ENCODE results near the gene FOXP1. TPM values are rescaled to one million over a fixed set of nuclear protein-coding genes. Genes with fewer than 3 reads are reported as not detected.

Gene FOXP1
- total RNA-seq, 1 donor, result 195 TPM

GRCh38 chr3:71077070-71077469 lies 506.5 kb downstream of the FOXP1 start:
- no peaks in the 10 kb centered on the region for H3K27me3 ChIP-seq (ENCODE audit: insufficient read depth, low read length)
- H4K20me1 ChIP-seq (ENCODE audit: insufficient read depth, low read length), result peaks cover 9% of the 10 kb centered on the region
- H3K4me3 ChIP-seq (ENCODE audit: insufficient read depth, low read length), result no peak overlapping the region
- no peak overlapping the region for H2AFZ ChIP-seq (ENCODE audit: low read length)
- peaks cover 59% of the 10 kb centered on the region for H3K4me1 ChIP-seq (ENCODE audit: insufficient read depth, low read length)
- H3K9me3 ChIP-seq (ENCODE audit: low read depth, low read length), result no peaks in the 10 kb centered on the region
- DNase-seq (ENCODE audit: insufficient read length, low spot score, missing footprints), result no peak
- peak overlapping the region; percentile 78 for H3K27ac ChIP-seq (ENCODE audit: low read depth, low read length)
- no peak overlapping the region for H3K4me2 ChIP-seq (ENCODE audit: insufficient read depth, low read length)
- H3K36me3 ChIP-seq (ENCODE audit: insufficient read depth, low read length), result peaks cover 3% of the 10 kb centered on the region
- peaks cover 77% of the 10 kb centered on the region for H3K79me2 ChIP-seq (ENCODE audit: insufficient read depth, low read length)
- TF ChIP-seq CTCF (IDR thresholded peaks at IDR 0.05; ENCODE audit: extremely low read depth, low read depth, low read length), result no peak

GRCh38 chr3:71076361-71077002 lies 507.0 kb downstream of the FOXP1 start:
- Histone ChIP-seq H4K20me1 (ENCODE audit: insufficient read depth, low read length) (peaks cover 9% of the 10 kb centered on the region), H2AFZ (ENCODE audit: low read length) (no peak overlapping the region), H3K27ac (ENCODE audit: low read depth, low read length) (peak overlapping the region; percentile 78), H3K4me2 (ENCODE audit: insufficient read depth, low read length) (no peak overlapping the region), H3K9me3 (ENCODE audit: low read depth, low read length) (no peaks in the 10 kb centered on the region), H3K79me2 (ENCODE audit: insufficient read depth, low read length) (peaks cover 79% of the 10 kb centered on the region), H3K4me3 (ENCODE audit: insufficient read depth, low read length) (no peak overlapping the region), H3K36me3 (ENCODE audit: insufficient read depth, low read length) (peaks cover 3% of the 10 kb centered on the region), H3K4me1 (ENCODE audit: insufficient read depth, low read length) (peaks cover 56% of the 10 kb centered on the region), H3K27me3 (ENCODE audit: insufficient read depth, low read length) (no peaks in the 10 kb centered on the region)
- no peak for DNase-seq (ENCODE audit: insufficient read length, low spot score, missing footprints)
- TF ChIP-seq CTCF (IDR thresholded peaks at IDR 0.05; ENCODE audit: extremely low read depth, low read depth, low read length), result no peak

DNA sequence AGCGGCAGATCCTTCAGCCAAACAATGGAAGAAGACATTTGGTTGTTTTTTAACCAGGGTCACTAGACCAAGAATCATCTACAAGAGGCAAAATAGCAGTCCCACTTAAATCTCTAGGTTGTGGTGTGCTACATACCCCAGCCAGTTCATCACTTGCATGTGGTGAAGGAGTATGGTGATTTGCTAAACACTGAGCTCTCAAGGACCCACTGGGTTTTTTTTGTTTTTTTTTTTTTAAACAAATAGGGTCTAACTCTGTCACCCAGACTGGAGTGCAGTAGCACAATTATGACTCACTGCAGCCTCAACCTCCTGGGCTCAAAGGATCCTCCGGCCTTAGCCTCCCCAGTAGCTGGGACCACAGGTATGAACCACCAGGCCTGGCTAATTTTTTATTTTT lies 508.0 kb downstream of the FOXP1 start:
- DNase-seq (ENCODE audit: insufficient read length, low spot score, missing footprints), result no peak
- Histone ChIP-seq H3K4me3 (ENCODE audit: insufficient read depth, low read length) (no peak overlapping the region), H3K4me1 (ENCODE audit: insufficient read depth, low read length) (peaks cover 50% of the 10 kb centered on the region), H3K79me2 (ENCODE audit: insufficient read depth, low read length) (peaks cover 79% of the 10 kb centered on the region), H3K27me3 (ENCODE audit: insufficient read depth, low read length) (no peaks in the 10 kb centered on the region), H2AFZ (ENCODE audit: low read length) (no peak overlapping the region), H3K9me3 (ENCODE audit: low read depth, low read length) (no peaks in the 10 kb centered on the region), H3K27ac (ENCODE audit: low read depth, low read length) (peak overlapping the region; percentile 78), H3K36me3 (ENCODE audit: insufficient read depth, low read length) (peaks cover 3% of the 10 kb centered on the region), H3K4me2 (ENCODE audit: insufficient read depth, low read length) (no peak overlapping the region), H4K20me1 (ENCODE audit: insufficient read depth, low read length) (peaks cover 5% of the 10 kb centered on the region)
- TF ChIP-seq CTCF (IDR thresholded peaks at IDR 0.05; ENCODE audit: extremely low read depth, low read depth, low read length), result no peak

GRCh38 chr3:71074423-71074822 lies 509.1 kb downstream of the FOXP1 start:
- Histone ChIP-seq H2AFZ (ENCODE audit: low read length) (no peak overlapping the region), H3K79me2 (ENCODE audit: insufficient read depth, low read length) (peaks cover 79% of the 10 kb centered on the region), H4K20me1 (ENCODE audit: insufficient read depth, low read length) (peaks cover 2% of the 10 kb centered on the region), H3K27ac (ENCODE audit: low read depth, low read length) (peak overlapping the region; percentile 78), H3K4me2 (ENCODE audit: insufficient read depth, low read length) (peak overlapping the region; percentile 6), H3K36me3 (ENCODE audit: insufficient read depth, low read length) (peaks cover 3% of the 10 kb centered on the region), H3K27me3 (ENCODE audit: insufficient read depth, low read length) (no peaks in the 10 kb centered on the region), H3K4me1 (ENCODE audit: insufficient read depth, low read length) (peaks cover 55% of the 10 kb centered on the region), H3K9me3 (ENCODE audit: low read depth, low read length) (no peaks in the 10 kb centered on the region), H3K4me3 (ENCODE audit: insufficient read depth, low read length) (no peak overlapping the region)
- TF ChIP-seq CTCF (IDR thresholded peaks at IDR 0.05; ENCODE audit: extremely low read depth, low read depth, low read length), result no peak
- peak; percentile 76 for DNase-seq (ENCODE audit: insufficient read length, low spot score, missing footprints)
